NOMO-1 (cell line): Measurements from ENCODE around the gene SCUBE1.

Experiments
- DNase-seq, 2 experiments: peaks; one replicate each; lab custom pipeline; 2025; ENCODE audit not compliant: unreplicated experiment in 2 of 2; lab: John Stamatoyannopoulos, UW

SCUBE1 gene

DNA sequence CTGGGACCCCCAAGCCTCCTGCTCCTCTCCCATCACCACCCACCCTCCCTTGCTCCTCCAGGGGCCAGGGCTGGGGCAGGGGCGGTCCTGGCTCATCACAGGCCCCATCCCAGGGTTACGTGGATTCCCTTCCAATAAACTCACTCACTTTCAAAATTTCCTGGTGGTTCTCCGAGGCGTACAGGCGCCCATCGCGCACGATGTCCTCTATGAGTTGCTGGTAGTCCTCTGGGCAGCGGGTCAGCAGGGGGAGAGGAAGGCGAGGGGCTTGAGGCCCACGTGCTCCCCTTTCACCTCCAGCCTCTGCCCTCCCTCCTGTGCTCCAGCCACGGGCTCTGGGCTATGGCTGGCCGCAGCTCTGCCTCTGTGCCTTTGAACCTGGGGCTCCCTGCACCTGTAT, 135.8 kb downstream of the SCUBE1 start:
- DNase-seq = no peak

DNA sequence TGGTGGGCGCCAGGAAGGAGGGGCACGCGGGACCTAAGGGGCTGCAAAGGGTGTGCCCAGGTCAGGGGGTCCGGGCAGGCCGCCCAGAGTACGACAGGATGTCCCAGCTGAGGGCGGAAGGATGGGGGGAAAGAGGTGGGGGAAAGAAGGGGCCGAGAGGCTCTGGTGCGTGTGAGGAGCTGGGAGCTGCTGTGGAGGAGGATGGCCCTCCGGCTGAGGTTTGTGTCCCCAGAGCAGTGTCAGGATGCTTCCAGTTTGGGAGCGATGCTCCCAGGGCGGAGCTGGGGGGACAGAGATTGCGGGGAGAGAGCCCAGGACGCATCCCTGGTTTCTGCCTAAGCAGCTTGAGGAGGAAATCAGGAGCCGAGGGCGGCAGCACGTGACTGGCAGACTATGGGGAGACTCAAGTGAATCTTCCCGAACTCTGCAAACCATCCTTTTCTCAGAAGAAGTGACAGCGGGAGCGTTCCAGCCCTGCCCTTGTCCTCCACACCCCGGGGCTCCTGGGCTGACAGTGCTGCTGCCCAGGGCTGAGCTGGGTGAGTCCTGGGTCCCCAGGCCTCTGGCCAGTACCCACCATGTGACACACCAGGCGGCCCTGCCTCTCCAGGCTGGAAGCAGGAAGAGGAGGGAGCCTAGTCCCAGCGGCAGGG, 136.5 kb downstream of the SCUBE1 start:
- DNase-seq = no peak

DNA sequence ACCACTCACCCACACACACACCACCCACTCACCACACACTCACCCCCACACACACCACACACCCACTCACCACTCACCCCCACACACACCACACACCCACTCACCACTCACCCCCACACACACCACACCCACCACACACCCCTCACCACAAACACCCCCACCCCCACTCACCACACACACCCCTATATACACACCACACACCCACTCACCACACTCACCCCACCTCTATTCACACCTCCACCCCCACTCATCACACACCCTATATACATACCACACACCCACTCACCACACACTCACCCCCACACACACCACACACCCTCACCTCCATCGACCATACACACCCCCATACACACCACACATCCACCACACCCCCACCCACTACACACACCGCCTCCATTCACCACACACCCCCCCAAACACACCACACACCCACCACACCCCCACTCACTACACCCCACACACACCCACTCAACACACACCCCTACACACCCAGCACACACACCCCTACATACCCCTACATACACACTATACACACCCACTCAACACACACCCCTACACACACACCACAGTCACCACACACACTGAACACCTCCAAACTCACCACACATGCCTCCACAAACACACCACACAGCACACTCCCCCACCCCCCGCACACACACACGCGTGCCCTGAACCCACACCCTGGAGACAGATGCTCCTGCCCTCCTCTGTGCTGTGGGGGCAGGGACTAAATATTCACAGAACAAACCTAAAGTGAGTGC, 137.2 kb downstream of the SCUBE1 start:
- DNase-seq = no peak

DNA sequence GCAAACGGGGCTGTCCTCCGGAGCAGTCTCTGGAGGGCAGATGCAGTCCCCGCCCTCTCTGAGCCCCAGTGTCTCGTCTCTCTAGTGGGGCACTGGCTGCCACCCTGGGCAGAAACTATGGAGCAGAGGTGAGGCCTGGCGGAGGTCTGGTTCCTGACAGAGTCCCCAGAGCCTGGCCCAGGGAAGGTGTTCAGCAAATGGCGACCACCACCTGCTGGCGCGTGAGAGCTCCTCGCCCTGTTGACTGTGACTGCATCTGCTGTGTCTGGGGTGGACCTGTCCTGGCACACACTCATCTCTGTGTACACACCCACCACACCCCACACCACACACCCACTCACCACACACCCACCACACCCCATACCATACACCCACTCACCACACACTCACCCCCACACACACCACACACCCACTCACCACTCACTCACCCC, 137.9 kb downstream of the SCUBE1 start:
- DNase-seq = no peak

DNA sequence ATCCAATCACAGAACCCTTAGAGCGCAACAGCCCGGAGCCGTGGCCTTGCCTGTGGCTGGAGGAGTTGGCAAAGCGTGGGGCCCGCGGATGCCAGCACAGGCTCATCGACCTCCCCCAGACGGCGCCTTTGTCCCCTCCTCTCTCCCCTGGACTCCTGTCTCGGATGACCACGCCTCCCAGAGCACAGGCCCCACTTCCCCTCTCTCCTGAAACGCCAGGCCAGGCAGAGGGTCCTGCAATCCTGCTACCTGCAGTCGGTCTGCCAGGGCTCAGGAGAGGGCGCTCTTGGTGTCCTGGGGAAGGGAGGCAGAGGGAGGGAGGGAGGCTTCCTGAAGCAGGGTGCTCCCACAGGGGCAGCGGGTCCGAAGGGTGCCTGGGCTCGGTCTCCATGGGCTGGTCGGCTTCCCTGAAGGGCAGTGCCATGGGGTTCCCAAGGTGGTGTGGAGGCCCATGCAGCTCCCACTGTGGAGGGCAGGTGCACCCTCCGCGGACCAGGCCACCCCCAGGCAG, 139.6 kb downstream of the SCUBE1 start:
- DNase-seq = no peak

DNA sequence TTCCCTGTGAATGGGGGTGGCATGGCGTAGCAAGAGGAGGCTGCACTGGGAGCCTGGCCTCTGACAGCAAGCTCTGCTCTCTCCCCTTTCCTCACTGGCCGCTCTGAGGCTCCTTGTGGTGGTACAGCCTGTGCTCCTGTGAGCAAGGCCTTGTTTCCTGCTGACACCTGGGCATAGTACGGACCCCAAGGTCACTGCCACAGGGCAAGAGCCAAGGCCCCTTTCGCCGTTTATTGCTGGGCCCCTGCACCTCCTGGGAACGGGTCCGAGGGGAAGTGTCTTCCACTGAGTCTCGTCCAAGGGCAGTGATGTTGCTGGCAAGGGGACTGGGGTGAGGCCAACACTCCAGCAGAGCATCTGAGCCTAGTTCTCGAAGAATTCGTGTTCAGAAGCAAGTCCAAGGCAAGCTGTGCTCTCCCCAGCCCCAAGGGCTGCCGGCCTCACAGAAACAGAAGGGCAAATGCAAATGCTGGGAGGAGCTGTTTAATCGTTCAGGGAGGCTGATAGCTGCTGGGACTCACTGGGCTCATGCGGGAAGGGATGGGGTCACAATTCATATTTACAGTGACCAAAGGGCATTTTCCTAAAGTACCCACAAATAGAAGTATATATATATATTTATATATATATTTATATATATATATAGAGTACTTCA, 140.3 kb downstream of the SCUBE1 start:
- no peak for DNase-seq

DNA sequence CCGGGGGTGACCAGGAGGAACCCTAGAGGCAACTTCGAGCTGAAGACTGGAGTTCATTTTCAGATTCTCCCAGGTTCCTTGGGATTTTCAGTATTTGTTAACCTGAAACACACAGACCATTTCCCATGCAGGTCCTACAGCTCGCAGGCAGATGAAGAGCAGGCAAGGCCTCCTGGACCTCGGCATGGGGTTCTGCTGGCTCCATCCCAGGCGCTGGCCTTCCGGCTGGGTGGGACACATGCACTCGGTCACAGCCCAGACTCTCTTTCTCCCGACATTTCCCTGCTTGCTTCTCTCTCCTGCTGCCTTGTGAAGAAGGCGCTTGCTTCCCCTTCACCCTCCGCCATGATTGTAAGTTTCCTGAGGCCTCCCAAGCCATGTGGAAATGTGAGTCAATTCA, 140.8 kb downstream of the SCUBE1 start:
- no peak for DNase-seq

DNA sequence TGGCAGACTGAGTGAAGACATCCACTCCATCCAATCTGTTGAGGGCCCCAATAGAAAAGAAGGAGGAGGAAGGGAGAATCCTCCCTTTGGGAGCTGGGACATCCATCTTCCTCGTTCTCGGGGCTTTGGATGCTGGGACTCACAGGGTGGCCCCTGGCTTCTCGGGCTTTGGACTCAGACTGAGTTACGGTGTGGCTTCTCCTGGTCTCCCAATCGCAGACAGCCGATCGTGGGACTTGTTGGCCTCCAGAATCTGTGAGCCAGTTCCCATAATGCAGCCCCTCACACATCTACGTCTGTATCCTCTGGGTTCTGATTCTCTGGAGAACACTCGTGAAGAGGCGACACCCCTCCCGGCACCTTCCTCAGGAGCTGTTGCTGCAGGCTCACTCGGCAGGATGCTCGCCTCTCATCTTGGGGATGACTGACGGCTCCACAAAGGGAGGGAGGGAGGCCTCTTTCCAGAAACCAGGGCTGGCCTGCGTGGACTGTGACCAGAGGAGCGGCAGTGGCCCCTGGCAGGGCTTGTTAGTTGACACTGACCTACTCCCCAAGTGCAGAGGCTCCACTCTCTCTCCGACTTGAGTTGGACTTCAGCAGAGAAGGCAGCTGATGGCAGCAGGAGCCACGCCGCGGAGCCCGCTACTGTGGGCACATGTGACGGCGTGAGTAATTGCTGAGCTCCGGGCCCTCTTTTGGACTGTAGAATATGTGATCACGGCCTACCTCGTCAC, 141.5 kb downstream of the SCUBE1 start:
- no peak for DNase-seq

DNA sequence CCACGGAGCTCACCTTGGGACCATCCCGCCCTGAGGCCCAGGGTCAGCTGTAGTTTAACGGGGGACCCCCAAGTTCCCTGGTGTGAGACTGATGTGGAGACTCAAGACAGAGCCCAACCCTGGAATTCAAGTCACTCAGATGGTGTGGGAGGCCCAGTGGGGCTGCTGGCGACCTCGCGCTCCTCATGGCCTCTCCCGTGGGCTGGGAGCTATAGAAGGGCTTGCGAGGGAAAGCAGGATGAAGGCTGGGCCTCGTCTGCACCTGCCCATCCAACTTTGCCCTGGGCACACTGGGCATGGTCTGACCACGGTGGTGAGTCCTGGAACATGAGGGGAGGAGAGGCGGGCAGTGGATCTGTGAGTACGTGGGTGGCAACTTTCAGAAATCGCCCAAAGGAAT, 142.6 kb downstream of the SCUBE1 start:
- no peak for DNase-seq

DNA sequence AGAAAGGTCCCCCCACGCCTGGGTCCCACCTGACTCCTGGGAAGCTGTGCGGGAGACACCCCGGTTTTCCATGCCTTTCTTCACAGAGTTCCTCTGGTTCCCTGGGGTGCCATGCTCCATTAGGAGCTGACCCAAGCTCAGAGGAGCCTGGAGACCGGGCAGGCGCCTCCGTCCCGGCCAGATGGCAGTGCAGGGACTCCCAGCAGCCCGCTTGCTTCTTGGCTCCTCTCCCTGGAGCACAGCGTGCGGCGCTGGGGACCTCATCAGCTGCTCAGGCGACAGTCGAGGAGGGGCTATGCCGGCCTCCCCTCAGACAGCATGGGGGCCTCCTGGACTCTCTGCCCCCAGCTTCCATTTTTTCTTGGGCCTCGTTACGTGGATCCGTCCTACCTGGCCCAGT, 143.1 kb downstream of the SCUBE1 start:
- DNase-seq = no peak

DNA sequence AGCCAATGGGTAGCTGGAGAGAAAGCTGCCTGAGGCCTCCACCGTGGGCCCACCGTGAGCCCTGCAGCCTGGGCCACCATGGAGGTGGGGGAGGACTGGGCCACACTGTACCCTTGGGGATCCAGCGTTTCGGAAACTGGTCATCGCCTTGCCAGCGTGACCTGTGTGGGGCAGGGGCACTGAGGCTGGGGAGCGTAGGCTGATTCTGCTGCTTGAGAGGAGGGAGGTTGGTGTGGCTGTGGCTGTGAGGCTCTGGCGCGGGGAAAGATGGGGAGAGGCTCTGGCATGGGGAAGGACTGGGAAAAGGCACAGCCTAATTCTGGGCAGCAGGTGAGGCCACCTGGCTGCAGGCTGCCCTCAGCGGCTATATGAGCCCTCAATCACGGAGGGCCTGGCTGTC, 143.6 kb downstream of the SCUBE1 start:
- DNase-seq = no peak

DNA sequence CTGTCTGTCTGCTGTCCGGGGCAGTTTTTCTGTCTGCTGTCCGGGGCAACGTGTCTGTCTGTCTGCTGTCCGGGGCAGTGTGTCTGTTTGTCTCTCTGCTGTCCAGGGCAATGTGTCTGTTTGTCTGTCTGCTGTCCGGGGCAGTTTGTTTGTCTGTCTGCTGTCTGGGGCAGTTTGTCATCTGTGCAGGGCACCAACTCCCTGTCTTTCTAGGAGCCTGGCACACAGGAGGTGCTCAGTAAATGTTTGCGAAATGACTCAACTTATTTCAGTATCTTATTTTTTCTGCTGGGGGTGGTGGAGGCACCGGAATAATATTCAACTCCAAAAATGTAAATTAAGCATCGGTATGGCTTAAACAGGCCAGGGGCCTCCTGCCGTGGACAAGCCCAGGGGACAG, 144.2 kb downstream of the SCUBE1 start:
- no peak for DNase-seq

DNA sequence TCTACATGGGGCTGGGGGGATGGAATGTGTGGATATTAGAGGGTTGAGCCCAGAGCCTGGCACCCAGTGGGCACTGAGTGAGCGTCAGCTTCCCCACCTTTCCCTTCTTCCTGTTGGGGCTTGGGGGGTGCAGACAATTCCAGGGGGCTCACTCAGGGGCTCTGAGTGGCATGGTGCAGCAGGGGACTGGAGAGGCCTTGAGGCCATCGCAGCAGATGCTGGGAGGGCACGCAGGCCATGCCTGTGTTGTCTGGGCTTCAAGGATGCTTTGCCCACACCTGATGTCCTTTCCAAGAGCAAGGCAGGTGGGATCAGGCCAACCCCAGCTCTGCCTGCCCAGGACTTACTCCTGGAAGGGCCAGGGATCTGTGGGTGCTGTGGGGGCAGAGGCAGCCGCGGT, 145.0 kb downstream of the SCUBE1 start:
- DNase-seq = no peak

DNA sequence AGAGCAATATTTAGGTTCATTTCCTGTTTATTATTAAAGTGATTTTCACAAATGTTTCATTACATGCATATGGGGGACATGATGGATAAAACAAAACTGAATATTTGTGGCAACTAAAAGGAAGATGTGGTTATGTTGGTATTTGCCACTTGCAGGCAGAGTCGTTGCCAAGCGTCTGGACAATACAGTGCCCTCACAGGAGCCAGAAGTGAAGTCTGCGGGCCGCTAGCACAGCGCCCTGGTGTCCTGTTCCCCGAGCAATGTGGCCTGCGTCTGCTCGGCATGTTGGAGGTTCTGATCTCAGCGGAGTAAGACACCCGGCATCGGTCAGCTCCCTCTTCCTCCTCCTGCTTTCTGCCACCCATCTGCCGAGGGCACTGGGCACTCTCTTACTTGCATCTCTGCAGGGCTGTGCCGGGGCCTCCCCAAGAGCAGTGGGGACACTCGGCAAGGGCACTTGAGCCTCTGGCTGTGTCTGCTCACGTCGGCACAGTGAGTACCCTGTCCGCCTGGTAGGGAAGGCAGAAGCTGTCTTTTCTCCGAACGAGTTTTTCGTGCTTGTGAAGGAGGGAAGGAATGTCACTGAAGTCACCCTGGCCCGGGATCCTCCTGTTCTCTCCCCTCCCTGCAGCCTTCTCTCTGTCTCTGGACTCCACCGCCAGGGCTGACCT, 145.8 kb downstream of the SCUBE1 start:
- no peak for DNase-seq

DNA sequence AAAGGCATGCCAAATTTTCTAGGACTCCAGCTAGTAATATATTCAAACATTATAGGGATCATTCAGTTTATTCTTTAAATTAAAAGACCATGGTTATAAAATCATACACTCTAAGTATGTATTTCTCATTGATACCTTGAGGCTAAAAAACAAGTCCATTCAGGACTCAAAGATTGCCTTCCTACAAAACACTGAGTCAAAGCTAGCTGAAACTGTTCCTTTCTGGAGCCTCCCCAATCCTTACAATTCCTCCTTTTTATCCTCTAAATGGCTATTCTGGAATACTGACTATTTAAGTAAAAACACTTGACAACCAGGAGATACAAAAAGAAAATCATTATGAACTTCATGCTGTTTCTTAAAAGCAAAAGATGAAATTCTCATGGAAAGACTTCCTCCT, 151.3 kb downstream of the SCUBE1 start:
- DNase-seq = no peak

DNA sequence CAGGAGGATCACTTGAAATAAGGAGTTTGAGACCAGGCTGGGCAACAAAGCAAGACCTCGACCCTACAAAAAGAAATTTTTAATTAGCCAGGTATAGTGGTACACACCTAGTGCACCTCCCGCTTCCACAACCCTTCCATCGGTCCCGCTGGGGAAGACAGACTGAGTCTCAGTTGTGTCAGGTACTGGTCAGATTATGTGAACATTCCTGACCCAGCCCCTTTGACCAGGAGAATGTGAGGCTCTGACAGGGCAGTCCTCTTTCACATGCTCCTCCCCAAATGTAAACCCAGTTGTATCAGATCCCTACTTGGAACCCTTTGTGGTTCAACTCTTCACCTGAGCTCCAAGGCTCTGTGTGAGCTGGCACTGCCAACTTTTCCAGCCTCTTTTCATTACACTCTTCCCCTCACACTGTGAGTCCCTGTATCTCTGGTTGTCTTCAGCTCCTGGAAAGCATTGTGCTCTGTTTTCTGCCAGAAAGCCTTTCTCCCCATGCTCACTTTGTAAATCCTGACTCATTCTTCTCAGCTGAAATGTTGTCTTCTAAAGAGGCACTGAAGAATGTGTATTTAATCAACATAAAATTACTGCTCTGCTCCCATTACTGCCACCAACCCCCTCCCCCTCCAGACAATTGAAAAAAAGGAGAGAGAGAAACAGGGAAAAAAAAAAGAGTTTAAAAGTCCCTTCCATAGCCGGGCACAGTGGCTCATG, 154.2 kb downstream of the SCUBE1 start:
- no peak for DNase-seq

DNA sequence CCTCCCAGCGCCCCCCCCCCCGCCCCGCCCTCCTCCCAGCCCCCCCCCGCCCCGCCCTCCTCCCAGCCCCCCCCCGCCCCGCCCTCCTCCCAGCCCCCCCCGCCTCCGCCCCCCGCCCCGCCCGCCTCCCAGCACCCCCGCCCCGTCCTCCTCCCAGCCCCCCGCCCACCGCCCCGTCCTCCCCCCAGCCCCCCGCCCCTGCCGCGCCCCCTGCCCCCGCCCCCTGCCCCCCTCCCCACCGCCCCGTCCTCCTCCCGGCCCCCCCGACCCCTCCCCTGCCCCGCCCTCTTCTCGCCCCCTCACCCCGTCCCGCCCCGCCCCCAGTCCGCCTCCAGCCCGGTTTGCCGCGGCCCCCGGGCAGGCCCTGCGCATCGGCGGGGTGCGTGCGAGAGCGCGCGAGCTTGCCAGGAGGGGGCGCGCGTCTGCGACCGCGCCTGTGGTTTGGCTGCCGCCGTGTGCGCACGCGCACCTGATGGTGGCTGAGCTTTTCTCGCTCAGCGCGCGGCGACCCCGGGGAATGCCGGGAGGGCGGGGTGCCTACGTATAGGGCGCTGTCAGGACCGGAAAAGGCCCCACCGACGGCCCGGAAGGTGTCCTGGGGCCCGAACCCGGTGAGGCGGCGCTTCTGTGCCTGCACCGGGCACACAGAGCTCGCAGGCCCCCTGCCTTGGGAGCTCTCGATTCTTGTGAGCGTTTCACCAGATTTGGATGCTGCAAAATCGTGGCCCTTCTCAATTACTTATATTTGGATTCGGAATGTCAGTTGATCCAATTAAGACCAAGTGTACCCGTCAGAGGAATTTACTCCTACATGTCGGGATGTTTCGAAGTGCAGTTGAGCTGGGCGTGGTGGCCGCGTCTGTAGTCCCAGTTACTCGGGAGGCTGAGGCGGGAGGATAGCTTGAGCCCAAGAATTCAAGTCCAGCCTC, 155.7 kb downstream of the SCUBE1 start:
- peak; percentile 92 to 94 for DNase-seq

DNA sequence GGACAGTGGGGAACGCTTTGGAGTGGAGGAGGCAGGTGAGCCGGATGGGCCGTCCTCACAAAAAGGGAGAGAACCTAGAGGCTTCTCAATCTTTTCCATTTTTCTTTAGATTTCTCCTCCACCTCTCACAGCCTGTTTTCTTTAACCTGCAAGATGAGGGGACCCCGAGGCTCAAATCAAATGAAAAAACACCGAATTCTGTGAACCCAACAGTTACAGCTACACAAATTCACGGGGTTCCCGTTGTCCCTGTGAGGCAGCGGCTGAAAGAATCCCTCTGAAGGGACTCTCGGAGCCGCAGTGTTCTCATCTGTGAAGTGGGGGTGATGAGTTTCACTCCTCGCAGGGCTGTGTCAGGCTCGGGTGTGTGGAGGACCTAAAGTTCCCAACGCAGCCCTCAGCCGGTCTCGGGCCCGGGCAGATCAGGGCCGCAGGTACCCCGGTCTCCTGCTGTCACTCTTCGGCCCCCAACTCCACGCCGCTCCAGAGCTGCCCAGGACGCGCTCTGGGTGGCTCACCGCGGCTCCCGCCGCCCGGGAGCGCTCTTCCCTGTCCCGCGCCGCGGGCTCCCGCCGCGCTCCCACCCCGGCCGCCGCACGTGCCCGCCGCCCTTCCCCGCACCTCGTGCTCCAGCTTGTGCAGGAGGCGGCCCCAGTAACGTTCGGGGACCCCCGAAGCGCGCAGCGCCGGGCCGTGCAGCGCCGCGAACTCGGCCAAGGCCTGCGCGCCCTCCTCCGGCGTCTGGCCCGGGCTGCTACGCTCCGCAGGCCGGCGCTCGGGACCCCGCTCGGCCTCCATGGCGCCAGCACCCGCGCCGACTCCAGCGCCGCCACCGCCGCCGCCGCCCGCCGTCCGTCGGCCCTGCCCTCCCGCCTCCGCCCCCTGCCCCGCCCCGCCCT, 156.7 kb downstream of the SCUBE1 start, which contains the start of gene TTLL12:
TTLL12 (minus strand) TSS at position 863 of the 899 bp plus-strand sequence; CDS start at position 798, 65 bp downstream.
- peak; percentile 20 to 27 for DNase-seq
